ENCODE measurements around the gene SGPL1. TPM values are rescaled to one million over a fixed set of nuclear protein-coding genes. Genes with fewer than 3 reads are reported as not detected.

The SGPL1 gene
- polyA plus RNA-seq, 10 donors = 18.7 to 29.8 (median 22.6) TPM

DNA sequence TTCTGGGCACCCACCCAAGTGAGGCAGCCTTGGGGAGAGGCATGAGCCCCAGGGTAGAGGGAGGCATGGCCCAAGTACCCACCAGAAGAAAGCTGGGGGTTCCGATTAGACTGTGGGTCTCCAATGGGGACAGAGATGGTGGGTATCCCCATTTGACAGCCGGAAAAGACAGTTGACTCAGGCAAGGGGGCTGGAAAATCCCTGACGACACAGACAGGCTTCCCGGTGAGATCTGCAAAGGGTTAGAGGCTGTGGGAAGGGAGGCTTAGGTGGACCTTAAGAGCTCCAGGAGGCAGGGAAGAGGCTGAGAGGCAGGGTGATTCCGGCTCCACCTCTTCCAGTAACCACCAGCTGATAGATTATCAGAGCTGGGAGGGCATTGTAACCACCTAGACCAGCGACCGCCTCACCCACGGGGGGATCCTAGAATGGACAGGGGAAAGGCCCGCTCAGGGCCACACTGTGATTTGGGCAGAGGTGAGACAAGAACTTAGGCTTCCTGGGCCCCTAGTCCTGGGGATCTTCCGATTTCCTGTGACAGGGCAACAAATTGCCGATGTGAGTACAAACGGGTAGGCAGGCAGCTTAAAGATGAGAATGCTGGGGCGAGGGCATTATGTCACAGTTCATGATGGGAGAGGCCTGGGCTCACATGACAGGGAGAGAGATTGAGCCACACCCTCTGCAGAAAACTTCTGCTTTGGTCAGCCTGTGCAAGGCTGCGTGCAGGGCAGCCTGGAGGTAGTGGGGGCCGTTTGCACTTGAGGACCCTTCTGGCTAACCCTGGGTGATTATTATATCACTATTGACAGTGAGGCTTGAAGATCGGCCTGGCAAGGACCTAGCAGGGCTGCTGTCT, 36.0 kb upstream of the SGPL1 start:
- DNase-seq = no peak

DNA sequence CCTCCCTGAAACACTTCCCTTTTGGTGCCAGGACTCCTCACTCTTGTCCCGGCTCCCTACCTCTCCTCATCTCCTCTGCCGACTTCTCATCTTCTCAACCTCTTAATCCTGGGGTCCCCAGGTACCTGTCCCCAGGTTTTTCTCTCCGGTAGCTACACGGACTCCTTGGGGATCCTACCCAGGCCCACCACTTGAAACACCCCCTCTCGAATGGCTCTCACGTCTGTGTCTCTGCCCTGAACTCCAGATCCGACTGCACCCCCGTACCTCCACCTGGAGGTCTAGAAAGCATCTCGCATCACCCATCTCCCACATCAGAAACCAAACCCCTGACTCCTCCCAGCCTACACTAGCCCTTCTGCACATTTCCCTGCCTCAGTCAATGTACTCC, 35.4 kb upstream of the SGPL1 start:
- DNase-seq = no peak

DNA sequence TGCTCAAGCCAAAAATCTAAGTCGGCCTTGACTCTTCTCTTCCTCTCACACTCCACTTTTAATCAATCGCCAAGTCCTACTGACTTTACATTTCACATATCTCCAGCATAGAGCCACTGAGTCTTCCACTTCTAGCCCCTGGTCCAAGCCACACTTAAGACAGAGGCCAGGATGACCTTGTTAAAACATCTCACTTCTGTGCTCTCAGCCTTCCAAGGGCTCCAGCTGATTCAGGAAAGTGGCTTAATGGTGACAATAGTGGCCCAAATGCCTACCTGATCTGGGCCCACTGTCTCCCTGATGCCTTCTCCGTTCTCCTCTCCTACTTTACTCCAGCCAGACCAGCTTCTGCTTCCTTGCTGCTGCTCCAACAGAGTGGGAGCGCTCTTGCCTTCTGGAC, 35.0 kb upstream of the SGPL1 start:
- no peak for DNase-seq

GRCh38 chr10:70781461-70782051, 34.2 kb upstream of the SGPL1 start:
- no peak for DNase-seq

GRCh38 chr10:70782086-70782745, 33.5 kb upstream of the SGPL1 start:
- DNase-seq = peak in 1 of 3 donors; percentile 46

DNA sequence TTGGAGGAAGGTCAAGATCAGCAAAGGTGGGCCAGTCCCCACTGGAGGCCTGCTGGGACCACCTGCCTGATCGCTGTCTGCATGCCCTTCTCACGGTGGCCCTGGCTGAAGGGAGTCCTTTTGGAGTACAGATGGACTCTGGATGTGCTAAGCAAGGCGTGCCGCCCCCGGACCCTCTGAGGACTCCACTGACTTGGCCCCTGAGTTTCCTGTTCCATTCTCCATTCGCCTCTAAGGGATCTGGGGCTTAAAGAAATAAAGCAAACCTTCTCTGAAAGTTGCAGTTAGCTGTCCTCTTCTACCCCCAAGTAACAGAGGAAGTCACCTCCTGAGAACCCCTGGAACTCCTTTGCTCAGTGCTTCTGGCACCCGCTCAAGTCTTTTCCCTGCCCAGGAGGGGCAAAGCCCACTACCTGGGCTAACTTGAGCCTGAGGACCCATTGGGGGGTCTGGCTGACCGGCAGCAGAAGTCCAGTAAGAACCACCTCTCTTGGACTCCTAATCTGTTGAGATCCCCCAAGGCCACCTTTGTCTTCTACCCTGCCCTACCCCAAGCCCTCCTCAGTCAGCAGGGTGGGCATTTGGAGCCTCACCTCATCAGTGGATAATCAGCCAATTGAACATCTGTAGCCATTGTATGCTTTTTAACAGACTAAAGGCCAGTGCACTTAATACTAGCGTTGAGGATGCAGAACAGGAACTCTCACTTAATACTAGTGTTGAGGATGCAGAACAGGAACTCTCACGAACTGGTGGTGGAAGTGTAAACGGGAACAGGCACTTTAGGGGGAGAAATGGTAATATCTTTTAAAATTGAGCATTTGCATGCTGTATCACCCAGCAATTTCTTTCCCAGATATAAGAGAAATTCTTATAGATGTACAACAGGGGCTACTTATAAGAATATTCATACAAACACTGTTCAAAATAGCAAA, 32.7 kb upstream of the SGPL1 start:
- DNase-seq = no peak

DNA sequence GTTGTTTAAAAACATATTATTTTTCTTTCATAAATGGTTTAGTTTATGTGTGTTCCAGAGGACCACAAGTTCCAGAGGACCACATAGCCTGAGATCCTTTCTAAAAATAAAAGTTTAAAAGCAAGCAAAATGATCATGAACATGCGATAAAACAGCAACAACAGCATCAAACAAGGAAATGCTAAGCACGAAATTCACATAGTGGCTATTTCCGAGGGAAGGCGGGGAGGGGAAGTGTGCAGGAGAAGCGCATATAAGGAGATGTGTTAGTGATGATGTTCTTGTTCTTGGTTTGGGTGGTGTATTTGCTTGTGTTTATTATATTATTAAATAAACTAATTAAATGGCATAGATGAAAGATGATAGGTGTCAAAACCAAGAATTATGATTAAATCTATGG, 31.7 kb upstream of the SGPL1 start:
- no peak for DNase-seq

- no peak for DNase-seq
These were observed 31.3 kb upstream of the SGPL1 start for GRCh38 chr10:70784471-70784870.

GRCh38 chr10:70785190-70785589, 30.6 kb upstream of the SGPL1 start, which contains the start of gene TBATA:
Gene TBATA (minus strand): TSS chr10:70785377. CDS start chr10:70783379, 1,998 bp downstream.
- no peak for DNase-seq

- DNase-seq = peak in 1 of 3 donors; percentile 50
These were observed 28.8 kb upstream of the SGPL1 start for GRCh38 chr10:70786799-70787415.

DNA sequence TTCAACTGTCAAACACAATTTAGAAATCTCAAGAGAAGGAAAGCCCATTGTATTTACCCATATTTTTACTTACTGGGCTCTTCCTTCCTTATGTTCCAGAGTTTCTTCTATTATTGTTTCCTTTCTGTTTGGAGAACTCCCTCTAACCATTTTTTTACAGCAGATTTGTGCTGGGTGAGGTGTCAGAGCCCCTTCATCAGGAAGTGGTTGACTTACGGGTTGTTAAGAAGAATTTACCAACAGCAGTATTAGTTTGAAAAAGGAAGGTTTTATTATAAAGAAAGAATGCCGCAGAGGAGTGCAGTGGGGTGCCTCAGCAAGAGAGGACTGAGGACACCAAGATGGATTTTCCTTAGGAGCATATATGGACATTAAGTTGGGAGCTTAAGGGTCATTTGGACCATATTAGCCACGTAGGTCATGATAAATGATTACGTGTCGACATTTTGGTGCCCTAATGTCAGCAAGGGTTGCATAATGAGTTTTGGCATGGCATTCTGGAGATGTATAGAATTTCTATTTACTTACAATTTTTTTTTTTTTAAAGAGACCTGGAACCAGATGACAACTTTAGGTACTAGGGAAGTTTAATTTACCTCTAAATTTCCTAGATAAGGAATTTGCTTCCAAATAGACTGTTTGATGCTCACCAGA, 24.2 kb upstream of the SGPL1 start:
- no peak for DNase-seq

DNA sequence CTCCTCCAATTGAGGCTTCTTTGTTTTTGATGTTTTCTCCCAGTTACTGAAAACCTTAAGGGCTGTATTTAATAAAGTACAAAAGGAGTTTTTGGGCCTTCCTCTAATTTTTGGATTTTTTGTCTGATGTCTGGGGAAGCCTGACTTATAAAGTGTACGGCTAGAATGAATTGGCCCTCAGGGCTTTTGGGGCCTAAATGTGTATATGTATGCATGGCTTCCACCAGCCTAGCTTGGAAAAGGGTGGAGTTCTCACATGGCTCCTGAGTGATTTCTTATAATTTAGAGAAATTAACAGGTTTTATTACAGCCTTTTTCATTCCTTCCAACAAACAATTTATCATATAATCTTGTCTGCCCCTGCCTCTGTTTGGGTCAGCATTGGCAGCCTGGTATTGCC, 20.1 kb upstream of the SGPL1 start:
- DNase-seq = no peak

DNA sequence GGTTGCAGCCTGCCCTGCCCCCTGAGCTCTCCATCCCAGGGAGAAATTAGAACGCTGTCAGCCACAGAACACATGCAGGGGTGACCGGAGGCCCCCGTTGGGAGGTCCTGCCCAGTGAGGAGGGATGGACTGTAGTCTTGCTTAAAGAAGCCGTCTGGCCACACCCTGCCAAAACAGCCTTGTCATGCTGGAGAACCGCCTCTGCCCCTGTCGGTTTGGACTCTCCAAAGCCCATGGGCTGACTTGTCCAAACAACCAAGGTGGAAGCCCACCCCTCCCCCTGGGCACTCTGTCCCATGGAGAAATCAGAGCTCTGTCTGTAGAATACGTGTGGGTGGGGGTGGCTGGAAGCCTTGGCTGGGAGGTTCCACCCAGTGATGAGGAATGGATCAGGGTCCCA, 17.9 kb upstream of the SGPL1 start:
- DNase-seq = no peak

GRCh38 chr10:70799124-70799523, 16.6 kb upstream of the SGPL1 start:
- no peak for DNase-seq

- DNase-seq = no peak
These were observed 13.9 kb upstream of the SGPL1 start for GRCh38 chr10:70801854-70802253.

DNA sequence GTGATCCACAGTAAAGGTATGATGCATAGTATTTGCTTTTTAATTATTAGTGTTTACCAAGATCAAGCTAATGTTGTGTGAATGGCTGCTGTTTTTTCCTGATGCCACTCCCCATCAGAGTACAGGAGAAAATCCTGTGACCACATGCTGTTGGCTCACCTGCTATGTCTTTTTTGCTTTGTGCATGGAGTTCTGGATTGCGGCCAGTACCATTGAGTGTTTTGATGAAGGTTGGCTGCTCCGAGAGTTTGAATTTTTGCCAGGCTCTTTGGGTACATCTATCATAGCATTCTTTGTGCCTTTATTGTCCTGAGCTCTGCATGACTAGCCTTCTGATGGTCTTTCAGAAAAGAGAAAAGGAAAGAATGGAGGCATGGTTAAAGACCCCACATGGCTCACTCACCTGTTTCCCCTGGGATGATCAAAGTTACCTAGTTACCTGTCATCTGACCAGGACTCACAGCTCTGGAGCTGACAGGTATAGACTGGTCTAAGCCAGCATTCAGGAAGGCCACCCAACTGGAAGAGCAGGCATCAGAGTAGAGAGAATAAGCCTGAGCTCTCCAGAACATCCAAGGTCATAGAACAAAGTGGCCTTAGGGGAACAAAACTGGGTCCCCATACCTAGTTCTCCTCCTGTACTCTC, 11.8 kb upstream of the SGPL1 start:
- no peak for DNase-seq

- DNase-seq = no peak
These were observed 11.3 kb upstream of the SGPL1 start for GRCh38 chr10:70804421-70804808.

DNA sequence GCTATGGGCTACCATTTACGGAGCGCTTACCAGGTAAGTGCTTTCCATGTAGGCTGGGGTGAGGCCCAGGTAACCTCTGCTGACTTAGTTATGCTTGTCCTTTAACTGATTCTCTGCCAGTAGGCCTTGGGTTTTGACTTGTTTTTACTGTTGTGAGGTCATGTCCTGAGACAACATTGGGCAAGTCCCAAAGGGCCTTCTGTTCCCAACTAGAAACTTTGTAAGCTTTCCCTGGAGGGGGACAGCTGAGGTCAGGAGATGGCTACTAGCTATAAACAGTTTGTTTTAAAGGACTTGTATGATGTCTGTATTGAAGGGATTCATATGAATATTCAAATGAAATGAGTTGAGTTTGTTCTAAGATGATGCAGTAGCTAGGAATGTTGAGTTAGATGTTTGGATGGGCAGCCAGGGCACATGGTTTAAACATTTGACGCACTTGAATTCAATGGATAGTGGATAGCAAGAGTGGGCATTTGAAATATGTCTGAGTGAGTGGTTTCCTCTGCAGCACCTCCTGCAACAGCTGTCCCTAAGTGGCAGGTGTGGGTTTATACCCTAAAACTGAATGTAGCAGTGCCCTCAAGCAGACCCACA, 10.0 kb upstream of the SGPL1 start:
- DNase-seq = no peak

GRCh38 chr10:70806841-70807240, 8.9 kb upstream of the SGPL1 start:
- no peak for DNase-seq

DNA sequence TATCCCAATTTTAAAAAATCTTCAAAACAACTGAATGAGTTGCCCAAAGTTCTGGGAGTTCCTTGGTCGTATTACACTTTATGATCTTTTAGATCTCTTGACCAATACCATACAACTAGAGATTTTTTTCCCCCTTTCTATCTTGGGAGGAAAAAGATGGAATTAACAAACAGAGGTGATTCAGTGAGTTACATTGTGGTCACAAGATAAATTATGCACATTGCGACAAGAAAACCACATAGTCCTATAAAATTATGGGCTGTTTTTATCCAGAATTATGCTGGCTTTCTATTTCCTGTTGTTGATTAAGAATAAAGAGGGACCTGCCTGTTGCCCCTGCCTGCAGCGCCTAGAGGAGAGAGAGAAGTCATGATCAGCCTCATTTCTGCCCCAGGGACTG, 8.2 kb upstream of the SGPL1 start:
- DNase-seq = no peak

Measured in muscle of back (tissue), 11 donors.